Stimulated activated CD4-positive, alpha-beta T cell treated with anti-CD3 and anti-CD28 coated beads, Interleukin-1b, Interleukin-23, amount 100 ng/mL, for 48 hours (primary cell): ENCODE measurements around the gene ASCC1.

Experiments
- DNase-seq: peaks from one replicate; pipeline ENCODE4 v3.0.0-alpha.2; 2020

Gene ASCC1

GRCh38 chr10:72081210-72081609, 134.9 kb downstream of the ASCC1 start:
- DNase-seq: no peak

GRCh38 chr10:72080042-72080975, 135.8 kb downstream of the ASCC1 start:
- no peak for DNase-seq

DNA sequence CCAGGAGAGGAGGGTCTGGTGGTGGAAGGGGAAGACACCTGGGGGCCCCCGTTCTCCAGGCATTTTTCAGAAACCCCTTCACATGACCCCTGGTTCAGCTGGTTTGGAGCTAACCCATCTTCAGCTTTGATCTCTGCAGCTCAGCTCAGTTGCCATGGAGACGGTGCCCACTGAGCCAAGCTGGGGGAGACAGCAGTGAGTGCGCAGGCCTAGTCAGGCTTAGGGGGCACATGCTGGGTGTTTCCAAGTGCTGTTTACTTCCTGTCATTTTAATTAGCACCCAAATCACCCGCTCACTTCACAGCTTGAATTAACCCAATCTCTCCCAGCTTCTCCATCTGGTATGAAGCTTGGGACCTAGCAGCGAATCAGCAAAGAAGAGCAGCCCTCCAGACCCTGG, 136.7 kb downstream of the ASCC1 start:
- peak; percentile 41 for DNase-seq

GRCh38 chr10:72077275-72077990, 138.6 kb downstream of the ASCC1 start:
- DNase-seq: no peak

DNA sequence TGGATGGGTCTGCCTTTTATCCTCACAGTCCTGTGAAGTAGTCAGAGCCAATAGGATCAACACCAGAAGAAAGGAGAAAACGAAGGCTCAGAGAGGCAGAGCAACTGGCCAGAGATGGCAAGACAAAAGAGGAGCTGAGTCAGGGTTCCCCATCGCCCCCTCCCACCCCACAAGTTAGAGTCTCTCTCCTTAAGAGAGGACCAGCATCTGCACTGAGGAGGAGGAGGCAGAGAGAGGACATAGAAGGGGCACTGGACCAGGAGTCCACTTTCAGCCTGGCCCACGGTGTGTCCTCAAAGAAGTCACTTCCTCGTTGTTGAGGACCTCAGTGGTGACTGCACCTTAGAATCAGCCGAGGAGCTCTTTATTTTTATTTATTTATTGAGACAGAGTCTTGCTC, 139.3 kb downstream of the ASCC1 start:
- DNase-seq: no peak

DNA sequence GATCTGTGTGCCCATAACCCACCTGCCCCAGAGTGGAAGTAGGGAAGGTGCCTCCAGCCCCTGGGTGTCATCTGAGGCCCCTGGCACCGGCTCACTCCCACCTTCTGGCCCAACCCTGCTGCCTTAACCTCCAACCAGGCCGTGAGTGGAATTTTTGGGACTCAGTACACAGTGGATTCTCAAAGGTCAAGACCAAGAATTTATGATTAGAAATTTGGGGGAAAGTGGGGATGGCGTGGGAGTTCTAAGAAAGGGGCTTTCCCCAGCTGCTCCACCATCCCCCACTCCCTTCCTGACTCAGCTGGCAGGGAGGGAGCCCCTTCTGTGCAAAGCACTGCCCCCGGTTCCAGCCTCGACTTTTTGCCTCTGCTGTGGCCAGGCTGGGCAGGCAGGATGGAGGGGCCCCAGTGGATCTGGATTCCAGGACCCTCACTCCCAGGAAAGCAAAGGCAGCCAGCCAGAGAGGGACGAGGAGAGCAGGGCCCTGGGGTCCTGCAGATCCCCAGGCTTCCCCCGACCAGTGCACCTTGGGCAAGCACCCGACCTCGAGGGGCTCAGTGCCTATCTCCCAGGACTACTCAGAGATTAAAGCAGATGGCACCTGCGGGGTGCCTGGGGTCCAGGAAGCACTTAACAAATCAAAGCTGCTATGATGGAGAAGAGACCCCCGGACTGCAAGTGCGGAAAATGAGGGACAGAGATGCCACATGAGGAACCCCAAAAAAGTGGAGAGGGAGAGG, 140.5 kb downstream of the ASCC1 start:
- no peak for DNase-seq

GRCh38 chr10:72074574-72075375, 141.3 kb downstream of the ASCC1 start:
- no peak for DNase-seq

DNA sequence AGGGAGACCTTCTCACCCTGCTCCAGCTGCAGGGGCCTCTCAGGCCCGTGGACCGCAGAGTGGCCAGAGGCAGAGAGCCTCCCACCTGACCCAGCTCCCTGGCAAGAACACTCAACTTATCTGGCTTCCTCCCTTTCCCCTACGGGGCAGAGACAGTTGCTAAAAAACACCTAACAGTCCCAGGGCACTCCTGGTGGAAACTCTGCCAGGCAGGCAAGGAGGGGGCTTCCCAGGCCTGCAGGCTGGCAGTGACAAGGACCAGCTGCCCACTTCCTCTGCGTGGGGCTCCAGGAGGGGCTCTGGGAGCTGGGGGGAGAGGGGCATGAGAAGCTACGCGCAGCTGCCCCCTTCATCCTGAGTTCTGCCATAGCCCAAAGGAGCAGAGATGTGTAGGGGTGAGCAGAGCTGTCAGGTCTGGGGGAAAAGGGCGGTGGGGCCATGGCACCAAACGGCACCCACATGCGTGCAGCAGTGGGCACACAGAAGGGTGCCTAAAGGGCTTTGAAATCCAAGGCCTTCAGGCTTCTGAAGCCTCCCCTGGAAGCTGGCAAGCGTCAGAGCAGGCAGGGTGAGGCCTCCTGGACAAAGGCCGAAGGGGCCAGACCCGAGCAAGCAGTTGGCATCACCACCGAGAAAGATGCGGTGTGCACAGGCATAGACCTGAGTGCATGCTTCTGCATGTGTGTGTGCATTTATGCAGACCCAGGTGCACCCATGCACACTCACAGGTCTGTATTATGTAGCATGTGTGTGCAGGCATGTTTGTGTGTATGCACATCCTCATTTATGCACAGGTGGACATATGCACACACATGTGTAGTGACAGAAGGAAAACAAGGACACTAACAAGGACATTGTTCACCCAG, 142.1 kb downstream of the ASCC1 start:
- no peak for DNase-seq

- DNase-seq: no peak
These were observed 143.4 kb downstream of the ASCC1 start for GRCh38 chr10:72072639-72073038.

DNA sequence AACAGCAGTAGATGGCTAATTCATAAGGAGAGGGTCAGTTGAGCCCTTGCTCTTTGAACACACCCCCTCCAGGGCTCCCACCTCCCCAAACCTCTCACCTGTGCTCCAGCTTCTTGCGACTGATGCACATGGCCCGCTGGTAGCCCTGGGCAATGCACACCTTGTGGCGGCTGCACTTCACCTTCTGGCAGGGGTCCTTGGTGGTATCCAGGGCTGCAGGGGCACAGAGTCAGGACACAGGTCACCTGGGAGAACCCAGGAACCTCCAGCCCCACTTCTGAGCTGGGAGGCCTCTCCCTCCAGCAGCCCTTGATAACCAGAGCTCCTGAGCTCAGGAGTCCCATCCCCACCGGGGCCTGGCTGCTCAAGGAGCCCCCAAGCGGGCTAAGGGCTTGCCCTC, 144.0 kb downstream of the ASCC1 start:
- no peak for DNase-seq

DNA sequence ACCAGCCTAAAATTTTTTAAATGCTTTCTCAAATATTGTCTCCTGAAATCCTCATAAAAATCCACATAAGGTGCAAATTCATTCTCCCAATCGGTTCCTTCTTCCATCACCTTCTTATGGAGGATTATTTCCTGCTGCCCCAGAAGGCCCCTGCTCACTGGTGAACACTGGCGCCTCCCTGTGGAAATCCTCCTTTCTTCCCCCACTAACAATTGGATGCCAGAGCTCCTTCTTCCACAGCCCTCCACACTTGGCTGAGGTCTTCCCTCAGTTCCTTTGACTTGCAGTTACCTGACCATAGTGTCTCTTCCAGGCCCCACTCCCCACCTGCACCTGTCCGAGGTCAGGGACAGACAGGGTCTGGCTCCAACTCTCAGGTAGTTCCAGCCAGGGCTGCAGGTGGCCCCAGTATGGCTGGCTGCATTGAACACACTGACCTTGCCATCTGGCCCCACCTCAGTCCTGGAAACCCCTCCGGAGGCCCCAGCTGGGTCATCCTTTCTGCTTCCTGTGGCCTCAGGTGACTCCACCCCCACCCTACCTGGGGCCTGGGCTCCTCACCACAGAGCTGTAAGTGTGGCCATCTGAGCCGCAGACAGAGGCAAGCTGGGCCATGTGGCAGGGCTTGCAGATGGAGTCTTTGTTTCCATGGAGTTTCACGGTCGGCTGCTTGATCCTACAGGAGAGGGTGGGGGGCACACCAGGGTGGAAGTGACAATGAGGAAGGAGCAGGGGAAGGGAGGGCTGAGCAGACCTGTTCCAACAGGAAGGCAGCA, 146.1 kb downstream of the ASCC1 start:
- DNase-seq: no peak

DNA sequence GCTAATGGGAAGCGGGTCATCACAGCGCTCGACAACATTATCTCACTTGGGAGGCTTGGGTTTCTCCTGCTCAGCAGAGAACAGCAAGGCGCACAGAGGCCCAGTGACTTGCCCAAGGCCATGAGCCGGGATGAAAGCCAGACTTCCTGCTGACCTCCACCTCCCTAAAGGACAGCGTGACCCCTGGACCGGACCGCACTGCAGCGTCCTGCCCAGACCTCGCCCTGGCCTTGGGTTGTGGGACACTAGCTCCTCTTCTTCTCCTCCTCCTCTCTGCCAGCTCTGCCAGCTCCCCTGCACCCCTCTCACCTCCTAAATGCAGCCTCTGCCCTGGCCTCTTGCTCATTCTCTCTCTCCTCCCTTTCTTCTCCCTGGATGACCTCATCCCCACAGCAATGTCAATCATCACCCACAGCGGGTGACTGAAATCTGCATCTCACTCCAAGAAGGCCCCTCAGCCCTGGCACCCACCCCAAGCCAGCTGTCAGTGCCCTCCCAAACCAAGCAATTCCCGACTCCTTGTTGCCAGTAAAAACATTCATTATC, 147.1 kb downstream of the ASCC1 start:
- DNase-seq: no peak

DNA sequence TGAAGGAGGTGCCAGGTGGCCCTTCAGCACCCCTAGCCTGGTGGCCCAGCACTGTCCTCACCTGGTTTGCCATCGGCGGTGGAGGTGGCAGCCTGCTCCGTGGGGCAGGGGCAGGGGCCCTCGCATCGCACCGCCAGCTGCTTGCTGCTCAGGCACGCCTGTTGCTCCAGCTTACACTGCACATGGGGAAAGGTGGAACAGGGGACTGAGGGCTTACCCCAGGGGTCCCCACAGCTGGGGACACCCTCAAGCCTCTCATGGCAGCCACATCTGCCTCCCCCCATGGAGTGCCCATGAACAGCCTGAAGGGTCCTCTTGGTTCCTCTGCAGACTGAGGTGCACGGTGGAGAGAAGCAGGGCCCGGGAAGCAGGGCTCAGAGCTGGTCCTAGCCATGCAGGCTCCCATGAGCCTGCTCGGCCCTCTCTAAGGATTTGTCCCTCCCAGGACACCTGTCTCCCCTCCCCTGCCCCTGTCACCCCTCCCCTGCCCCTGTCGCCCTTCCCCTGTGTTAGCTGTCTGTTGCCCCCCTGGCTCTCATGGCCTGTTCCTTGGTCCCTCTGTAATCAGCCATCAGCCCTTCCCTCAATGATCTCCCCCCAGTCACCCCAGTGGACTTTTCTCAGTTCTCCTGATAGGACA, 147.8 kb downstream of the ASCC1 start:
- no peak for DNase-seq

GRCh38 chr10:72067463-72068125, 148.5 kb downstream of the ASCC1 start:
- no peak for DNase-seq

- DNase-seq: no peak
These were observed 149.5 kb downstream of the ASCC1 start for GRCh38 chr10:72066318-72067284.

DNA sequence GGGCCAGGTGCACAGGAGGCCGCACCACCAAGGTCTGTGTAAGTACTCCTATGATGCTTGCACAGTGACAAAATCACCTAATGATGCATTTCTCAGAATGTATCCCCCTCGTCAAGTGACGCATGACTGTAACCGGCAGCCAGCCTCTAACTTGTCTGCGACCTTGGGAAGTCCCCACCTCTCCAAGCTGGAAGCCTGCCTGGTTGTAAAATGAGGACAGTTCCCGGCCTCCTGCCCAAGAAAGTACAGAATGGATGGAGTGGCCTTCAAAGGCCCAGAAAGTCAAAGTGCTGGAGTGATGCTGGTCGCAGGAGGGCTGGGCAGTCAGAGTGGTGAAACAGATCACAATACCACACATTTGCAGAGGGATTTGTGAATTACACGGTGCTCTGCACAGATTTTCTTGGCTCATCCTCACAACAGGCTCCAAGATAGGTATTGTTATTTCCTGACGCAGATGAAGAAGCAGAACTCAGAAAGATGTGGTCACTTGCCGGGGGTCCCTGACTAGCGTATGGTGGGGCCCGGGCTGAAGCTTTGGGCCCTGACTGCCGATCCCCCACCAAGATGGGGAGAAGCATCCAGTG, 150.5 kb downstream of the ASCC1 start:
- no peak for DNase-seq

DNA sequence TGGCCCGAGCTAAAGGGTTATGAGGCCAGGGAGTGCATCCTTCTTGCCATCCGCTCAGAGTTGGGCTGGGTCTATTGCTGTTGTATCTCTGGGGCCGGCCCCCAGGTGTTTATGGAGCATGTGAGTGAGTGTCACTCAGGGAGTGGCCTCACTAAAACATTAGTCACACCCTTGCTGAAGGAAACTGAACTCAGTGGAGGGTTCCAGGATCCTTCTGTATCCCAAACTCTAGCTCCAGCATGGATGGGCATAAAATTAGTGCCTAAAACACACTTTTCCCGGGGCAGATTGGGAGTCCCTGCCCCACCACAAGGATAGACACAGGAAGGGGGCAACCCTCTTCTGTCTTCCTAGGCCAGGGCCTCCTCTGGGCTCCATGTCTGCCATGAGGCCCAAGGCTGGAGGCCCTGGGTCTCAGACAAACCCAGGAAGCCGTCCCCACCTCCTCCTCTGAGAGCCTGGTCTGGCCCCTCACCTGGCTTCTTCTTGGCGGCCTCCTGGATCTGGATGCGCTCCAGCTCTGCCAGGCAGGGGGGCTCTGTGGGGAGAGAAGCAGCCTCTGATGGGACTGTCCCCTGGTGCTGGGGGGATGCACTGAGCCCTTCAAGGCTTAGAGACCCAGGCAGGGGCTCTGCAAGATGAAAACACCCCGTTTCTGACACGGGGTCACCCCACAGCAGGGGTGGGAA, 152.2 kb downstream of the ASCC1 start:
- no peak for DNase-seq
